Measurements from ENCODE around the gene BPIFA1. TPM values are rescaled to one million over a fixed set of nuclear protein-coding genes. Genes with fewer than 3 reads are reported as not detected.

BPIFA1 gene
- total and polyA plus RNA-seq, 9 of the 15 experiments (the other 6 are each of a cell fraction or from before 2014, with no cell fraction given): not detected

DNA sequence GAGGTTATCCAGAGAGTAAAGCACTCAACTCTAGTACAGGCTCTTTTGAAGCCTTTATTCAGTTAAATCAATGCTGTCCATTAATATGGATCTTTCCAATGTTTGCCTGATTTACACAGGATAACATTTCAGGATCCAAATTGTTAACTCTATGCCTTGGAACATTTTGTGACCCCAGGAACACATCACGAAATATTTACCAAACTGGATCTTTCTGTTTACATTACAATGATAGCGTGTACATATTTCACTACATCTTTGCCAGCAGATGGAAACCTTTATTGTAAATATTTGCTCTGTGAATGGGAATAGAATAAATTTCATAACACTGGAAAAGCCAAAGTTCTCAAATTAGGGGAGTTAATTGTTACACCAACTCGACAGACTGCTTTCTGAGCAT lies 44.3 kb upstream of the BPIFA1 start (continued):
- TF ChIP-seq, protein P1, sequence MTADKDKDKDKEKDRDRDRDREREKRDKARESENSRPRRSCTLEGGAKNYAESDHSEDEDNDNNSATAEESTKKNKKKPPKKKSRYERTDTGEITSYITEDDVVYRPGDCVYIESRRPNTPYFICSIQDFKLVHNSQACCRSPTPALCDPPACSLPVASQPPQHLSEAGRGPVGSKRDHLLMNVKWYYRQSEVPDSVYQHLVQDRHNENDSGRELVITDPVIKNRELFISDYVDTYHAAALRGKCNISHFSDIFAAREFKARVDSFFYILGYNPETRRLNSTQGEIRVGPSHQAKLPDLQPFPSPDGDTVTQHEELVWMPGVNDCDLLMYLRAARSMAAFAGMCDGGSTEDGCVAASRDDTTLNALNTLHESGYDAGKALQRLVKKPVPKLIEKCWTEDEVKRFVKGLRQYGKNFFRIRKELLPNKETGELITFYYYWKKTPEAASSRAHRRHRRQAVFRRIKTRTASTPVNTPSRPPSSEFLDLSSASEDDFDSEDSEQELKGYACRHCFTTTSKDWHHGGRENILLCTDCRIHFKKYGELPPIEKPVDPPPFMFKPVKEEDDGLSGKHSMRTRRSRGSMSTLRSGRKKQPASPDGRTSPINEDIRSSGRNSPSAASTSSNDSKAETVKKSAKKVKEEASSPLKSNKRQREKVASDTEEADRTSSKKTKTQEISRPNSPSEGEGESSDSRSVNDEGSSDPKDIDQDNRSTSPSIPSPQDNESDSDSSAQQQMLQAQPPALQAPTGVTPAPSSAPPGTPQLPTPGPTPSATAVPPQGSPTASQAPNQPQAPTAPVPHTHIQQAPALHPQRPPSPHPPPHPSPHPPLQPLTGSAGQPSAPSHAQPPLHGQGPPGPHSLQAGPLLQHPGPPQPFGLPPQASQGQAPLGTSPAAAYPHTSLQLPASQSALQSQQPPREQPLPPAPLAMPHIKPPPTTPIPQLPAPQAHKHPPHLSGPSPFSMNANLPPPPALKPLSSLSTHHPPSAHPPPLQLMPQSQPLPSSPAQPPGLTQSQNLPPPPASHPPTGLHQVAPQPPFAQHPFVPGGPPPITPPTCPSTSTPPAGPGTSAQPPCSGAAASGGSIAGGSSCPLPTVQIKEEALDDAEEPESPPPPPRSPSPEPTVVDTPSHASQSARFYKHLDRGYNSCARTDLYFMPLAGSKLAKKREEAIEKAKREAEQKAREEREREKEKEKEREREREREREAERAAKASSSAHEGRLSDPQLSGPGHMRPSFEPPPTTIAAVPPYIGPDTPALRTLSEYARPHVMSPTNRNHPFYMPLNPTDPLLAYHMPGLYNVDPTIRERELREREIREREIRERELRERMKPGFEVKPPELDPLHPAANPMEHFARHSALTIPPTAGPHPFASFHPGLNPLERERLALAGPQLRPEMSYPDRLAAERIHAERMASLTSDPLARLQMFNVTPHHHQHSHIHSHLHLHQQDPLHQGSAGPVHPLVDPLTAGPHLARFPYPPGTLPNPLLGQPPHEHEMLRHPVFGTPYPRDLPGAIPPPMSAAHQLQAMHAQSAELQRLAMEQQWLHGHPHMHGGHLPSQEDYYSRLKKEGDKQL (CRISPR knock-in tag; IDR thresholded peaks at IDR 0.05; ENCODE audit: borderline replicate concordance): no peak
- TF ChIP-seq, protein P2, sequence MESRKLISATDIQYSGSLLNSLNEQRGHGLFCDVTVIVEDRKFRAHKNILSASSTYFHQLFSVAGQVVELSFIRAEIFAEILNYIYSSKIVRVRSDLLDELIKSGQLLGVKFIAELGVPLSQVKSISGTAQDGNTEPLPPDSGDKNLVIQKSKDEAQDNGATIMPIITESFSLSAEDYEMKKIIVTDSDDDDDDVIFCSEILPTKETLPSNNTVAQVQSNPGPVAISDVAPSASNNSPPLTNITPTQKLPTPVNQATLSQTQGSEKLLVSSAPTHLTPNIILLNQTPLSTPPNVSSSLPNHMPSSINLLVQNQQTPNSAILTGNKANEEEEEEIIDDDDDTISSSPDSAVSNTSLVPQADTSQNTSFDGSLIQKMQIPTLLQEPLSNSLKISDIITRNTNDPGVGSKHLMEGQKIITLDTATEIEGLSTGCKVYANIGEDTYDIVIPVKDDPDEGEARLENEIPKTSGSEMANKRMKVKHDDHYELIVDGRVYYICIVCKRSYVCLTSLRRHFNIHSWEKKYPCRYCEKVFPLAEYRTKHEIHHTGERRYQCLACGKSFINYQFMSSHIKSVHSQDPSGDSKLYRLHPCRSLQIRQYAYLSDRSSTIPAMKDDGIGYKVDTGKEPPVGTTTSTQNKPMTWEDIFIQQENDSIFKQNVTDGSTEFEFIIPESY (CRISPR knock-in tag; IDR thresholded peaks at IDR 0.05): no peak
- TF ChIP-seq RCOR1 (IDR thresholded peaks at IDR 0.05; ENCODE audit: borderline replicate concordance in 1 of 2, low read depth in 2 of 2, low read length in 2 of 2) (no peak), BACH1 (tag; IDR thresholded peaks at IDR 0.05) (no peak), STAT5A (IDR thresholded peaks at IDR 0.05; ENCODE audit: borderline replicate concordance, low read length) (no peak), ARID2 (IDR thresholded peaks at IDR 0.05) (no peak)
- TF ChIP-seq, protein P3, sequence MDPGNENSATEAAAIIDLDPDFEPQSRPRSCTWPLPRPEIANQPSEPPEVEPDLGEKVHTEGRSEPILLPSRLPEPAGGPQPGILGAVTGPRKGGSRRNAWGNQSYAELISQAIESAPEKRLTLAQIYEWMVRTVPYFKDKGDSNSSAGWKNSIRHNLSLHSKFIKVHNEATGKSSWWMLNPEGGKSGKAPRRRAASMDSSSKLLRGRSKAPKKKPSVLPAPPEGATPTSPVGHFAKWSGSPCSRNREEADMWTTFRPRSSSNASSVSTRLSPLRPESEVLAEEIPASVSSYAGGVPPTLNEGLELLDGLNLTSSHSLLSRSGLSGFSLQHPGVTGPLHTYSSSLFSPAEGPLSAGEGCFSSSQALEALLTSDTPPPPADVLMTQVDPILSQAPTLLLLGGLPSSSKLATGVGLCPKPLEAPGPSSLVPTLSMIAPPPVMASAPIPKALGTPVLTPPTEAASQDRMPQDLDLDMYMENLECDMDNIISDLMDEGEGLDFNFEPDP (CRISPR knock-in tag; IDR thresholded peaks at IDR 0.05): no peak
- TF ChIP-seq, protein P4, sequence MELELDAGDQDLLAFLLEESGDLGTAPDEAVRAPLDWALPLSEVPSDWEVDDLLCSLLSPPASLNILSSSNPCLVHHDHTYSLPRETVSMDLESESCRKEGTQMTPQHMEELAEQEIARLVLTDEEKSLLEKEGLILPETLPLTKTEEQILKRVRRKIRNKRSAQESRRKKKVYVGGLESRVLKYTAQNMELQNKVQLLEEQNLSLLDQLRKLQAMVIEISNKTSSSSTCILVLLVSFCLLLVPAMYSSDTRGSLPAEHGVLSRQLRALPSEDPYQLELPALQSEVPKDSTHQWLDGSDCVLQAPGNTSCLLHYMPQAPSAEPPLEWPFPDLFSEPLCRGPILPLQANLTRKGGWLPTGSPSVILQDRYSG (tag; conservative IDR thresholded peaks at IDR 0.05; ENCODE audit: low read depth): no peak
- TF ChIP-seq, protein P5, sequence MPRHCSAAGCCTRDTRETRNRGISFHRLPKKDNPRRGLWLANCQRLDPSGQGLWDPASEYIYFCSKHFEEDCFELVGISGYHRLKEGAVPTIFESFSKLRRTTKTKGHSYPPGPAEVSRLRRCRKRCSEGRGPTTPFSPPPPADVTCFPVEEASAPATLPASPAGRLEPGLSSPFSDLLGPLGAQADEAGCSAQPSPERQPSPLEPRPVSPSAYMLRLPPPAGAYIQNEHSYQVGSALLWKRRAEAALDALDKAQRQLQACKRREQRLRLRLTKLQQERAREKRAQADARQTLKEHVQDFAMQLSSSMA (CRISPR knock-in tag; IDR thresholded peaks at IDR 0.05): no peak

All from K562 (cell line).